H9 (cell line): Measurements from ENCODE around the gene MICAL2. TPM values are rescaled to one million over a fixed set of nuclear protein-coding genes. Genes with fewer than 3 reads are reported as not detected.

ENCODE experiments used
- DNase-seq: peaks from one replicate; pipeline ENCODE4 v3.0.0-alpha.2; 2017
- H2AFZ ChIP-seq: one replicate; pipeline ENCODE4 v1.6.1; 2013; ENCODE audit warnings: mild to moderate bottlenecking, low read length, control low read depth, moderate library complexity
- H2AK5ac ChIP-seq: 2 replicates; pipeline ENCODE4 v1.6.1; 2013; ENCODE audit warnings: low read length, control low read depth, mixed read lengths; ENCODE audit not compliant: insufficient read length
- H2BK120ac ChIP-seq: one replicate; pipeline ENCODE4 v1.6.1; 2013; ENCODE audit warnings: low read depth, mild to moderate bottlenecking, low read length, control low read depth, inconsistent platforms; ENCODE audit not compliant: poor library complexity, severe bottlenecking
- H2BK12ac ChIP-seq: 2 replicates; pipeline ENCODE4 v1.6.1; 2013; ENCODE audit warnings: low read length, control low read depth, mixed read lengths, low read depth; ENCODE audit not compliant: insufficient read length
- H2BK15ac ChIP-seq: 2 replicates; pipeline ENCODE4 v1.6.1; 2013; ENCODE audit warnings: low read depth, low read length, control low read depth
- H2BK20ac ChIP-seq: one replicate; pipeline ENCODE4 v1.6.1; 2013; ENCODE audit warnings: low read depth, mild to moderate bottlenecking, low read length, control low read depth, inconsistent platforms; ENCODE audit not compliant: poor library complexity, severe bottlenecking
- H2BK5ac ChIP-seq: 2 replicates; pipeline ENCODE4 v1.6.1; 2013; ENCODE audit warnings: low read length, control low read depth, mixed read lengths; ENCODE audit not compliant: insufficient read length
- H3K14ac ChIP-seq: 2 replicates; pipeline ENCODE4 v1.6.1; 2013; ENCODE audit warnings: low read length, control low read depth; ENCODE audit not compliant: insufficient read depth
- H3K18ac ChIP-seq: 2 replicates; pipeline ENCODE4 v1.6.1; 2013; ENCODE audit warnings: low read depth, mild to moderate bottlenecking, mixed read lengths, low read length, control low read depth; ENCODE audit not compliant: insufficient read length
- H3K23ac ChIP-seq: 2 replicates; pipeline ENCODE4 v1.6.1; 2013; ENCODE audit warnings: low read length, control low read depth, mixed read lengths, low read depth; ENCODE audit not compliant: insufficient read length
- H3K23me2 ChIP-seq: 2 replicates; pipeline ENCODE4 v1.6.1; 2013; ENCODE audit warnings: low read depth, mild to moderate bottlenecking, mixed read lengths, low read length, control low read depth; ENCODE audit not compliant: insufficient read length, poor library complexity, severe bottlenecking
- H3K27ac ChIP-seq: 2 replicates; pipeline ENCODE4 v1.5.1; 2013; ENCODE audit warnings: low read length, control low read depth, mixed read lengths, low read depth; ENCODE audit not compliant: insufficient read length
- H3K27me3 ChIP-seq: 2 replicates; pipeline ENCODE4 v1.6.1; 2013; ENCODE audit warnings: low read length, control low read depth, inconsistent platforms; ENCODE audit not compliant: insufficient read depth
- H3K4ac ChIP-seq: 2 replicates; pipeline ENCODE4 v1.6.1; 2013; ENCODE audit warnings: low read depth, mild to moderate bottlenecking, control low read depth, inconsistent platforms, low read length, moderate library complexity
- H3K4me1 ChIP-seq: 2 replicates; pipeline ENCODE4 v1.6.1; 2013; ENCODE audit warnings: low read length, control low read depth, inconsistent platforms; ENCODE audit not compliant: insufficient read depth
- H3K4me2 ChIP-seq: 2 replicates; pipeline ENCODE4 v1.6.1; 2013; ENCODE audit warnings: low read length, control low read depth, mixed read lengths; ENCODE audit not compliant: insufficient read length, insufficient read depth
- H3K56ac ChIP-seq: 2 replicates; pipeline ENCODE4 v1.6.1; 2013; ENCODE audit warnings: low read depth, mild to moderate bottlenecking, mixed read lengths, low read length, control low read depth; ENCODE audit not compliant: insufficient read length
- H3K79me1 ChIP-seq: 2 replicates; pipeline ENCODE4 v1.6.1; 2013; ENCODE audit warnings: low read depth, mild to moderate bottlenecking, moderate library complexity, low read length, control low read depth, inconsistent platforms; ENCODE audit not compliant: insufficient read depth, poor library complexity, severe bottlenecking
- H3K79me2 ChIP-seq: 2 replicates; pipeline ENCODE4 v1.6.1; 2013; ENCODE audit warnings: low read length, control low read depth, inconsistent platforms; ENCODE audit not compliant: insufficient read depth
- H3K9ac ChIP-seq: 2 replicates; pipeline ENCODE4 v1.6.1; 2013; ENCODE audit warnings: low read length, control low read depth, mixed read lengths; ENCODE audit not compliant: insufficient read length; ENCODE audit errors: extremely low read depth
- H3K9me3 ChIP-seq: one replicate; pipeline ENCODE4 v1.6.1; 2013; ENCODE audit warnings: low read depth, low read length, inconsistent platforms; ENCODE audit not compliant: control insufficient read depth
- H3T11ph ChIP-seq: one replicate; pipeline ENCODE4 v1.6.1; 2013; ENCODE audit warnings: mild to moderate bottlenecking, low read length, control low read depth, inconsistent platforms
- H4K20me1 ChIP-seq: one replicate; pipeline ENCODE4 v1.6.1; 2013; ENCODE audit not compliant: control insufficient read depth, insufficient read length, insufficient read depth
- H4K5ac ChIP-seq: 2 replicates; pipeline ENCODE4 v1.6.1; 2013; ENCODE audit warnings: low read depth, mild to moderate bottlenecking, mixed read lengths, low read length, control low read depth; ENCODE audit not compliant: insufficient read length
- H4K8ac ChIP-seq: replicated peaks from 2 replicates; pipeline ENCODE4 v1.6.1; 2013; ENCODE audit warnings: low read length, control low read depth, mixed read lengths, low read depth; ENCODE audit not compliant: insufficient read length
- H4K91ac ChIP-seq: 2 replicates; pipeline ENCODE4 v1.6.1; 2013; ENCODE audit warnings: low read depth, mild to moderate bottlenecking, moderate library complexity, mixed read lengths, low read length, control low read depth; ENCODE audit not compliant: insufficient read length
- H3K27ac Mint-ChIP-seq, 3 experiments: 2 replicates in 2 of 3; 3 replicates in 1 of 3; pipeline ENCODE4 v1.8.0; 2020 to 2021; ENCODE audit warnings: mixed read lengths in 3 of 3, mild to moderate bottlenecking in 1 of 3, moderate library complexity in 1 of 3
- H3K27me3 Mint-ChIP-seq: 2 replicates; pipeline ENCODE4 v1.8.0; 2021; ENCODE audit warnings: low read depth, mild to moderate bottlenecking, moderate library complexity, mixed read lengths
- H3K36me3 Mint-ChIP-seq, 3 experiments: 2 replicates in 2 of 3; 3 replicates in 1 of 3; pipeline ENCODE4 v1.8.0; 2020 to 2021; ENCODE audit warnings: low read depth in 3 of 3, mixed read lengths in 3 of 3; ENCODE audit not compliant: insufficient read depth in 1 of 3
- H3K4me1 Mint-ChIP-seq, 2 experiments: 2 replicates each; pipeline ENCODE4 v1.8.0; 2020; ENCODE audit warnings: mixed read lengths in 2 of 2
- H3K4me3 Mint-ChIP-seq, 2 experiments: 2 replicates in 1 of 2; 3 replicates in 1 of 2; pipeline ENCODE4 v1.8.0; 2020 to 2021; ENCODE audit warnings: mild to moderate bottlenecking in 2 of 2, mixed read lengths in 2 of 2, moderate library complexity in 1 of 2
- H3K9me3 Mint-ChIP-seq, 2 experiments: 2 replicates in 1 of 2; 3 replicates in 1 of 2; pipeline ENCODE4 v1.8.0; 2020; ENCODE audit warnings: mild to moderate bottlenecking in 2 of 2, mixed read lengths in 2 of 2, moderate library complexity in 1 of 2
- WGBS: extraction: QIAGEN DNeasy Blood & Tissue Kit; methylation state at CpG from one replicate; pipeline ENCODE4 v1.1.7; 2013; ENCODE audit warnings: missing lambda C conversion rate, low lambda C conversion rate, mixed read lengths; ENCODE audit not compliant: insufficient read length; ENCODE audit errors: extremely low coverage; 5-methylcytosine and 5-hydroxymethylcytosine counted together
- total RNA-seq: library from RNA; stranded (reverse); gene quantifications from 2 replicates; pipeline ENCODE4 v1.2.1, GENCODE V29; 2021
- TF ChIP-seq, protein P1 (sequence below): fragments of 200-600 bp; sonication (generic); conservative IDR thresholded peaks from 3 replicates; pipeline ENCODE4 v1.8.0; 2021; ENCODE audit warnings: antibody characterized with exemption, mild to moderate bottlenecking

The MICAL2 gene
- total RNA-seq, 1 experiment from 2014 or later, result 4.7 TPM

DNA sequence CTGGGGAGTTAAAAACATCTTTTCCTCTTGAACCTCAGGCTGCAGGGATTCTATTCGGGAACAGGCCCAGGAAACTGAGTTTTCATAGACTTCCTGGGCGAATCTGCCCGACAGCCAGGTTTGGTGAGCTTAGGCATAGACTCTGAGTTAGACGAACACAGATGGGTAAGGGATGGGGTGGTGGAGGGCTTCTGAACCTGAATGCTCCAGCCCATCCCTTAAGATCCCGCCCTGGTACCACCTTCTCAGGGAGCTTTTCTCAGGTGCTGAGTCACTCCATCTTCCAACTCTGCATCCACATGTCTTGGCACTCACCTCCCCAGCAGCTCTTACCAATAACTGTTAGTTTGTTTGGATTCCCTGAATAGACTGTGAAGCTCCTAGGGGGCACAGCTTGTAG, 37.4 kb downstream of the MICAL2 start:
- Histone ChIP-seq H3K27me3 (no peaks in the 10 kb centered on the region), H3K9ac (no peak overlapping the region), H2AFZ (no peak overlapping the region), H3K79me2 (no peaks in the 10 kb centered on the region), H2BK15ac (no peak overlapping the region), H4K91ac (no peak overlapping the region), H3K23me2 (no peaks in the 10 kb centered on the region), H2AK5ac (no peak overlapping the region), H2BK5ac (no peak overlapping the region), H3T11ph (no peak overlapping the region), H2BK20ac (no peak overlapping the region), H3K9me3 (no peaks in the 10 kb centered on the region), H2BK12ac (no peak overlapping the region), H3K4me2 (no peak overlapping the region), H3K18ac (no peak overlapping the region), H2BK120ac (no peak overlapping the region), H3K79me1 (no peaks in the 10 kb centered on the region), H3K4me1 (no peaks in the 10 kb centered on the region), H4K5ac (no peak overlapping the region), H3K14ac (no peak overlapping the region), H3K27ac (no peak overlapping the region), H4K8ac (no peak overlapping the region), H3K23ac (no peak overlapping the region), H4K20me1 (no peaks in the 10 kb centered on the region), H3K56ac (no peak overlapping the region), H3K4ac (no peak overlapping the region)
- Mint-ChIP-seq H3K4me1 (no peaks in the 10 kb centered on the region), H3K36me3 (no peaks in the 10 kb centered on the region), H3K9me3 (no peaks in the 10 kb centered on the region), H3K27ac (no peak overlapping the region), H3K4me3 (no peak overlapping the region), H3K27me3 (no peaks in the 10 kb centered on the region; the same call in 1 of the 2 replicates)
- WGBS, result no CpG with 5 or more reads among the region's 5 CpGs
- DNase-seq, result no peak
- TF ChIP-seq, protein P1, sequence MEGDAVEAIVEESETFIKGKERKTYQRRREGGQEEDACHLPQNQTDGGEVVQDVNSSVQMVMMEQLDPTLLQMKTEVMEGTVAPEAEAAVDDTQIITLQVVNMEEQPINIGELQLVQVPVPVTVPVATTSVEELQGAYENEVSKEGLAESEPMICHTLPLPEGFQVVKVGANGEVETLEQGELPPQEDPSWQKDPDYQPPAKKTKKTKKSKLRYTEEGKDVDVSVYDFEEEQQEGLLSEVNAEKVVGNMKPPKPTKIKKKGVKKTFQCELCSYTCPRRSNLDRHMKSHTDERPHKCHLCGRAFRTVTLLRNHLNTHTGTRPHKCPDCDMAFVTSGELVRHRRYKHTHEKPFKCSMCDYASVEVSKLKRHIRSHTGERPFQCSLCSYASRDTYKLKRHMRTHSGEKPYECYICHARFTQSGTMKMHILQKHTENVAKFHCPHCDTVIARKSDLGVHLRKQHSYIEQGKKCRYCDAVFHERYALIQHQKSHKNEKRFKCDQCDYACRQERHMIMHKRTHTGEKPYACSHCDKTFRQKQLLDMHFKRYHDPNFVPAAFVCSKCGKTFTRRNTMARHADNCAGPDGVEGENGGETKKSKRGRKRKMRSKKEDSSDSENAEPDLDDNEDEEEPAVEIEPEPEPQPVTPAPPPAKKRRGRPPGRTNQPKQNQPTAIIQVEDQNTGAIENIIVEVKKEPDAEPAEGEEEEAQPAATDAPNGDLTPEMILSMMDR, result no peak
